Prostate gland (tissue), 2 donors: ENCODE measurements around the gene RPL12. TPM values are rescaled to one million over a fixed set of nuclear protein-coding genes. Genes with fewer than 3 reads are reported as not detected.

Source experiments
- DNase-seq: peaks from one replicate; pipeline ENCODE4 v3.0.0-alpha.2; 2019; ENCODE audit warnings: low spot score
- H3K27ac ChIP-seq, 2 donors: fragments of 200-600 bp; sonication (generic); 2 replicates each; pipeline ENCODE4 v1.5.1; 2017 to 2019
- H3K27me3 ChIP-seq: fragments of 200-600 bp; sonication (generic); replicated peaks from 2 replicates; pipeline ENCODE4 v1.5.1; 2019; ENCODE audit not compliant: insufficient read depth
- H3K36me3 ChIP-seq, 2 donors: fragments of 200-600 bp; sonication (generic); 1 replicate in 1 of 2; 2 replicates in 1 of 2; pipeline versions ENCODE4 v1.5.1 to v1.8.1; 2017 to 2019
- H3K4me1 ChIP-seq: fragments of 200-600 bp; sonication (generic); replicated peaks from 2 replicates; pipeline ENCODE4 v1.5.1; 2019
- H3K4me3 ChIP-seq, 2 donors: fragments of 200-600 bp; sonication (generic); 2 replicates each; pipeline ENCODE4 v1.5.1; 2017 to 2019
- H3K9me3 ChIP-seq: fragments of 200-600 bp; sonication (generic); 2 replicates; pipeline ENCODE4 v1.5.1; 2017
- POLR2A ChIP-seq: fragments of 450-650 bp; IDR thresholded peaks from one replicate; pipeline ENCODE4 v1.6.1; 2016; ENCODE audit warnings: antibody characterized with exemption, mild to moderate bottlenecking
- POLR2AphosphoS5 ChIP-seq: sonication (generic); formaldehyde crosslinking; IDR thresholded peaks from one replicate; pipeline ENCODE4 v1.6.1; 2017; ENCODE audit warnings: antibody characterized with exemption
- WGBS: methylation state at CpG from one replicate; pipeline ENCODE4 v1.1.5; 2018; 5-methylcytosine and 5-hydroxymethylcytosine counted together
- intact Hi-C: fragments of 100-400 bp; cut with DNase I; formaldehyde crosslinking; loops from one replicate; pipeline ENCODE4 v1.14.2; 2022
- total RNA-seq, 2 donors: library from RNA; depleted of rRNA; stranded (reverse); fragments of >200 nt; gene quantifications; one replicate each; pipeline ENCODE4 v1.1.0, GENCODE V29; 2016
- TF ChIP-seq, protein P1 (sequence below), 4 experiments: fragments of 200-600 bp in 2 of 4; fragments of 450-650 bp in 2 of 4; sonication (generic) in 2 of 4; IDR thresholded peaks; 1 replicate in 3 of 4; 2 replicates in 1 of 4; pipeline ENCODE4 v1.5.1; 2016 to 2019; ENCODE audit warnings: antibody characterized with exemption in 4 of 4, mild to moderate bottlenecking in 2 of 4, moderate library complexity in 2 of 4

RPL12 gene
- total RNA-seq, 2 donors from 2014 or later: 1,460 to 2,640 TPM

- H3K27me3 ChIP-seq: no peaks in the 10 kb centered on the region
- H3K36me3 ChIP-seq: peaks cover 7 to 13% of the 10 kb centered on the region in 2 donors
- whole genome bisulfite sequencing: 58% methylated on average over 7 of the region's 7 CpGs
- H3K4me1 ChIP-seq: no peaks in the 10 kb centered on the region
- H3K9me3 ChIP-seq: no peaks in the 10 kb centered on the region
- no peak overlapping the region for H3K4me3 ChIP-seq
- H3K27ac ChIP-seq: no peak overlapping the region
- no peak for DNase-seq
- intact Hi-C loops: no loop called here
- TF ChIP-seq POLR2AphosphoS5 (no peak), POLR2A (no peak)
- TF ChIP-seq, protein P1, sequence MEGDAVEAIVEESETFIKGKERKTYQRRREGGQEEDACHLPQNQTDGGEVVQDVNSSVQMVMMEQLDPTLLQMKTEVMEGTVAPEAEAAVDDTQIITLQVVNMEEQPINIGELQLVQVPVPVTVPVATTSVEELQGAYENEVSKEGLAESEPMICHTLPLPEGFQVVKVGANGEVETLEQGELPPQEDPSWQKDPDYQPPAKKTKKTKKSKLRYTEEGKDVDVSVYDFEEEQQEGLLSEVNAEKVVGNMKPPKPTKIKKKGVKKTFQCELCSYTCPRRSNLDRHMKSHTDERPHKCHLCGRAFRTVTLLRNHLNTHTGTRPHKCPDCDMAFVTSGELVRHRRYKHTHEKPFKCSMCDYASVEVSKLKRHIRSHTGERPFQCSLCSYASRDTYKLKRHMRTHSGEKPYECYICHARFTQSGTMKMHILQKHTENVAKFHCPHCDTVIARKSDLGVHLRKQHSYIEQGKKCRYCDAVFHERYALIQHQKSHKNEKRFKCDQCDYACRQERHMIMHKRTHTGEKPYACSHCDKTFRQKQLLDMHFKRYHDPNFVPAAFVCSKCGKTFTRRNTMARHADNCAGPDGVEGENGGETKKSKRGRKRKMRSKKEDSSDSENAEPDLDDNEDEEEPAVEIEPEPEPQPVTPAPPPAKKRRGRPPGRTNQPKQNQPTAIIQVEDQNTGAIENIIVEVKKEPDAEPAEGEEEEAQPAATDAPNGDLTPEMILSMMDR (IDR thresholded peaks at IDR 0.05): no peak
These were observed 12.7 kb upstream of the RPL12 start for GRCh38 chr9:127463911-127464310.

GRCh38 chr9:127463382-127463781, 12.2 kb upstream of the RPL12 start:
- no peak for DNase-seq
- Histone ChIP-seq H3K9me3 (no peaks in the 10 kb centered on the region), H3K27me3 (no peaks in the 10 kb centered on the region), H3K4me1 (no peaks in the 10 kb centered on the region), H3K4me3 (no peak overlapping the region), H3K36me3 (peaks cover 7 to 13% of the 10 kb centered on the region in 2 donors), H3K27ac (no peak overlapping the region)
- TF ChIP-seq POLR2AphosphoS5 (no peak), POLR2A (no peak)
- TF ChIP-seq, protein P1 (IDR thresholded peaks at IDR 0.05): no peak
- WGBS: 63% methylated on average over 3 of the region's 3 CpGs
- intact Hi-C loops: no loop called here

- Histone ChIP-seq H3K27me3 (no peaks in the 10 kb centered on the region), H3K9me3 (no peaks in the 10 kb centered on the region), H3K27ac (no peak overlapping the region), H3K4me1 (no peaks in the 10 kb centered on the region), H3K4me3 (no peak overlapping the region), H3K36me3 (peaks cover 7 to 13% of the 10 kb centered on the region in 2 donors)
- TF ChIP-seq POLR2AphosphoS5: no peak
- TF ChIP-seq, protein P1 (IDR thresholded peaks at IDR 0.05): no peak
- no peak for TF ChIP-seq POLR2A
- intact Hi-C loops: no loop called here
- no peak for DNase-seq
- 78% methylated on average over 9 of the region's 9 CpGs for WGBS
These were observed 7.7 kb upstream of the RPL12 start for GRCh38 chr9:127458921-127459320.

- Histone ChIP-seq H3K36me3 (peaks cover 7 to 13% of the 10 kb centered on the region in 2 donors), H3K4me1 (peaks cover 5% of the 10 kb centered on the region), H3K27me3 (no peaks in the 10 kb centered on the region), H3K9me3 (no peaks in the 10 kb centered on the region), H3K27ac (no peak overlapping the region), H3K4me3 (no peak overlapping the region)
- DNase-seq: no peak
- TF ChIP-seq, protein P1 (IDR thresholded peaks at IDR 0.05): no peak
- no peak for TF ChIP-seq POLR2AphosphoS5
- no peak for TF ChIP-seq POLR2A
- intact Hi-C loops: no loop called here
- 82% methylated on average over 16 of the region's 17 CpGs for WGBS
These were observed 6.1 kb upstream of the RPL12 start for GRCh38 chr9:127457191-127457878.
